IMR-90 (cell line): ENCODE results near the gene NDUFB11. TPM values are rescaled to one million over a fixed set of nuclear protein-coding genes. Genes with fewer than 3 reads are reported as not detected.

Experiments used
- ATAC-seq: fragments of 200-7000 bp; cut with Tn5 transposase; 2 replicates; pipeline ENCODE4 v1.9.1; 2020; ENCODE audit warnings: low read depth, mild to moderate bottlenecking, moderate library complexity
- BruUV-seq: library from RNA; stranded (reverse); fragments of 400-500 nt; replicated peaks from 2 replicates; lab custom pipeline; 2021; lab: Mats Ljungman, UMichigan
- CTCF ChIA-PET: fragments of 300-600 bp; formaldehyde crosslinking; extraction: SDS; loops from one replicate; lab custom pipeline; 2021; ENCODE audit warnings: antibody characterized with exemption; lab: Yijun Ruan, JAX
- POLR2A ChIA-PET: fragments of 300-600 bp; sonication (Branson Sonifier 250); formaldehyde crosslinking; loops from one replicate; lab custom pipeline; 2022; ENCODE audit warnings: antibody characterized with exemption; ENCODE audit not compliant: unreplicated experiment; lab: Charles Lee
- DNase-seq: peaks from one replicate; pipeline ENCODE4 v3.0.0; 2013
- H2AFZ ChIP-seq: replicated peaks from 2 replicates; pipeline ENCODE3; 2013; ENCODE audit warnings: low read length, mild to moderate bottlenecking; ENCODE audit not compliant: poor library complexity
- H2AK5ac ChIP-seq: 2 replicates; pipeline ENCODE4 v1.6.1; 2013; ENCODE audit warnings: low read depth, low read length, inconsistent platforms
- H2AK9ac ChIP-seq: replicated peaks from 2 replicates; pipeline ENCODE3; 2013; ENCODE audit warnings: mild to moderate bottlenecking, low read depth, low read length, moderate library complexity; ENCODE audit not compliant: poor library complexity
- H2BK120ac ChIP-seq: 2 replicates; pipeline ENCODE4 v1.6.1; 2013; ENCODE audit warnings: low read depth, low read length, inconsistent platforms
- H2BK15ac ChIP-seq: 3 replicates; pipeline ENCODE4 v1.6.1; 2013; ENCODE audit warnings: low read depth, low read length, inconsistent platforms
- H2BK20ac ChIP-seq: 2 replicates; pipeline ENCODE4 v1.6.1; 2013; ENCODE audit warnings: low read depth, mild to moderate bottlenecking, inconsistent platforms, low read length, moderate library complexity
- H2BK5ac ChIP-seq: 2 replicates; pipeline ENCODE4 v1.6.1; 2013; ENCODE audit warnings: mild to moderate bottlenecking, low read depth, low read length, inconsistent platforms; ENCODE audit not compliant: poor library complexity, severe bottlenecking
- H3K14ac ChIP-seq: replicated peaks from 2 replicates; pipeline ENCODE4 v1.6.1; 2013; ENCODE audit warnings: low read depth, low read length, inconsistent platforms
- H3K18ac ChIP-seq: 2 replicates; pipeline ENCODE4 v1.6.1; 2013; ENCODE audit warnings: low read depth, low read length, control low read depth
- H3K23ac ChIP-seq: 2 replicates; pipeline ENCODE4 v1.6.1; 2013; ENCODE audit warnings: low read depth, low read length, inconsistent platforms
- H3K27ac ChIP-seq: 2 replicates; pipeline ENCODE4 v1.5.1; 2013; ENCODE audit warnings: mild to moderate bottlenecking, control low read depth, low read length; ENCODE audit not compliant: insufficient read depth
- H3K27me3 ChIP-seq: 2 replicates; pipeline ENCODE4 v1.6.1; 2013; ENCODE audit warnings: low read length; ENCODE audit not compliant: control insufficient read depth, insufficient read depth
- H3K36me3 ChIP-seq: 2 replicates; pipeline ENCODE4 v1.6.1; 2013; ENCODE audit warnings: low read length, mixed read lengths; ENCODE audit not compliant: control insufficient read depth, insufficient read depth
- H3K4ac ChIP-seq: 2 replicates; pipeline ENCODE4 v1.6.1; 2013; ENCODE audit warnings: low read depth, low read length, inconsistent platforms
- H3K4me1 ChIP-seq: 2 replicates; pipeline ENCODE4 v1.6.1; 2013; ENCODE audit warnings: low read length, mixed read lengths; ENCODE audit not compliant: control insufficient read depth, insufficient read depth
- H3K4me2 ChIP-seq: 2 replicates; pipeline ENCODE4 v1.6.1; 2013; ENCODE audit warnings: low read depth, mild to moderate bottlenecking, control low read depth, low read length, moderate library complexity
- H3K4me3 ChIP-seq: 2 replicates; pipeline ENCODE4 v1.5.1; 2013; ENCODE audit warnings: low read depth, mild to moderate bottlenecking, control low read depth, low read length, moderate library complexity; ENCODE audit not compliant: insufficient read depth
- H3K56ac ChIP-seq: 2 replicates; pipeline ENCODE4 v1.6.1; 2013; ENCODE audit warnings: low read length, inconsistent platforms; ENCODE audit not compliant: insufficient read depth; ENCODE audit errors: extremely low read depth
- H3K79me1 ChIP-seq, 2 experiments: 2 replicates each; pipeline ENCODE4 v1.6.1; 2013; ENCODE audit warnings: low read length in 2 of 2, inconsistent platforms in 1 of 2, low read depth in 1 of 2
- H3K9ac ChIP-seq: 2 replicates; pipeline ENCODE4 v1.6.1; 2013; ENCODE audit warnings: low read depth, low read length, control low read depth
- H3K9me1 ChIP-seq: 2 replicates; pipeline ENCODE4 v1.6.1; 2013; ENCODE audit warnings: low read length, inconsistent platforms; ENCODE audit not compliant: insufficient read depth
- H3K9me3 ChIP-seq: 2 replicates; pipeline ENCODE4 v1.6.1; 2013; ENCODE audit warnings: low read length; ENCODE audit not compliant: control insufficient read depth, insufficient read depth
- H4K20me1 ChIP-seq: 2 replicates; pipeline ENCODE4 v1.6.1; 2013; ENCODE audit warnings: low read length, inconsistent platforms; ENCODE audit not compliant: insufficient read depth
- H4K5ac ChIP-seq: 2 replicates; pipeline ENCODE4 v1.6.1; 2013; ENCODE audit warnings: mild to moderate bottlenecking, low read depth, low read length, control low read depth
- H4K8ac ChIP-seq, 2 experiments: 2 replicates each; pipeline ENCODE4 v1.6.1; 2013; ENCODE audit warnings: low read depth in 2 of 2, low read length in 2 of 2, control low read depth in 1 of 2, inconsistent platforms in 1 of 2
- H4K91ac ChIP-seq: 2 replicates; pipeline ENCODE4 v1.6.1; 2013; ENCODE audit warnings: low read depth, low read length, inconsistent platforms; ENCODE audit not compliant: insufficient read depth
- CHD1 ChIP-seq: IDR thresholded peaks from 2 replicates; pipeline ENCODE4 v1.6.1; 2012; ENCODE audit warnings: low read depth, low read length, improper control_type of control experiment
- RAD21 ChIP-seq: IDR thresholded peaks from 2 replicates; pipeline ENCODE4 v1.6.1; 2012; ENCODE audit warnings: low read length, improper control_type of control experiment
- RFX5 ChIP-seq: IDR thresholded peaks from 2 replicates; pipeline ENCODE4 v1.8.0; 2012; ENCODE audit warnings: low read depth, mild to moderate bottlenecking, low read length, moderate library complexity
- USF2 ChIP-seq: fragments of 150-350 bp; IDR thresholded peaks from 2 replicates; pipeline ENCODE4 v1.6.1; 2017; ENCODE audit warnings: mild to moderate bottlenecking, antibody characterized with exemption, low read length, low read depth
- WGBS, 2 experiments: methylation state at CpG; one replicate each; pipeline versions ENCODE4 v1.1.5 to v1.1.7; 2013; ENCODE audit warnings: missing lambda C conversion rate in 2 of 2; ENCODE audit not compliant: insufficient read length in 1 of 2; ENCODE audit errors: extremely low coverage in 2 of 2; 5-methylcytosine and 5-hydroxymethylcytosine counted together
- dilution Hi-C: fragments of 300-500 bp; cut with HindIII; formaldehyde crosslinking; loops from one replicate; pipeline ENCODE4 v1.14.3; 2018; ENCODE audit warnings: low sequenced_read_pairs; ENCODE audit not compliant: unreplicated experiment
- in situ Hi-C: fragments of 300-500 bp; cut with MboI; formaldehyde crosslinking; loops from 3 replicates; pipeline ENCODE4 v1.14.3; 2019; ENCODE audit warnings: low sequenced_read_pairs, inconsistent platforms, mixed read lengths
- intact Hi-C: fragments of 100-400 bp; cut with micrococcal nuclease; formaldehyde crosslinking; loops from 2 replicates; pipeline ENCODE4 v1.10.0; 2022
- polyA plus RNA-seq, 3 experiments: library from polyadenylated mRNA; depleted of rRNA; stranded (reverse); fragments of >200 nt; gene quantifications; 2 replicates each; pipeline ENCODE4 v1.2.3, GENCODE V29; 2012; ENCODE audit warnings: low replicate concordance in 1 of 3
- total RNA-seq: library from RNA; depleted of rRNA; stranded (reverse); fragments of >200 nt; gene quantifications from 2 replicates; pipeline ENCODE4 v1.2.3, GENCODE V29; 2012

Gene NDUFB11
- total and polyA plus RNA-seq, 2 of the 4 experiments (the other 2 are of a cell fraction), result 17.0 to 58.3 TPM

DNA sequence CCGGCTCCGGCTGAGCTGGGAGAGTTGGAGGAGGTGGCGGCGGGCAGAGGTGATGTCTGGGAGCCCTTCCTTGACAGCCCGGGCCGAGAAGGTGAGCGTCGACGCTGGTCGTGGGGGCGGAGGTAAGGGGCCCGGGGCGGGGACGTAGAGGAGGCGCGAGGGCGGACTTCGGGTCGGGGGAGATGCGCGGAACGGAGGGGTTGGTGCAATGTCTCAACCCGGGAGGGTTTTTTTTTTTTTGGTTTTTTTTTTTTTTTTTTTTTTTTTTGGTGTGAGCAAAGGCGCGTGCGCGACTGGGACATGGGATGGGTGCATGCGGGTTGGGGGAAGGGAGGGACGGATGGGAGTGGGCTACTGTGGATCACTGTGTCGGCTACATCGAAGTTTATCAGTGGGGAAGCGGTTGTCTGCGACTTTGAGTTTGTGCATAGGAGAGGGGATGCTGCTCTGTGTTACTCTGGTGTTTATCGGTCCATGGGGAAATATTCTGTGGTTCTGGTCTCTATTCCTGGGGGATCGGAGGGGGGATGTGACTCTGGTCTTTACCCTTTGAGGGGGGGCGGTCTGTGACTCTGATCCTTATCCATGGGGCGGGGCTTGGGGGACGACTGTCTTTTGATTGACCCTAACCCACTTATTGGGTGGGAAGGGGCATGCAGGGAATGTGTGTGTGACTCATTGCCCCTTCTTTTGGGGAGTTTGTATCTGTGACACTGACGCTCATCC lies 1.1 kb upstream of the NDUFB11 start:
- H2AK9ac ChIP-seq, result peak overlapping the region; percentile 96
- H3K56ac ChIP-seq, result peak overlapping the region; percentile 65
- peak overlapping the region; percentile 81 for H3K18ac ChIP-seq
- H2BK120ac ChIP-seq, result peak overlapping the region; percentile 77
- peak overlapping the region; percentile 57 to 95 for H4K8ac ChIP-seq
- H3K9me1 ChIP-seq, result peaks cover 3% of the 10 kb centered on the region; the same call in 1 of the 2 replicates
- DNase-seq (no peak), ATAC-seq (peak; percentile 15)
- H3K27me3 ChIP-seq, result peaks cover 4% of the 10 kb centered on the region; the same call in 1 of the 2 replicates
- peak overlapping the region; percentile 74; the same call in 1 of the 2 replicates for H3K23ac ChIP-seq
- peak overlapping the region; percentile 97 for H2AK5ac ChIP-seq
- H3K4me2 ChIP-seq, result peak overlapping the region; percentile 97
- no peak overlapping the region for H2BK15ac ChIP-seq
- in situ Hi-C loops (no loop called here), dilution Hi-C loops (no loop called here), intact Hi-C loops (no loop called here)
- peak overlapping the region; percentile 96 for H3K4ac ChIP-seq
- peak overlapping the region; percentile 100 for H3K27ac ChIP-seq
- peak overlapping the region; percentile 98 for H3K9ac ChIP-seq
- H4K5ac ChIP-seq, result peak overlapping the region; percentile 92
- 20% methylated on average over 1 of the region's 39 CpGs; no CpG with 5 or more reads in 1 of the 2 experiments for WGBS, 2 experiments
- peak overlapping the region; percentile 95 for H2BK5ac ChIP-seq
- H3K36me3 ChIP-seq, result peaks cover 8% of the 10 kb centered on the region; the same call in 1 of the 2 replicates
- no peaks in the 10 kb centered on the region for H3K9me3 ChIP-seq
- peak overlapping the region; percentile 95 for H2AFZ ChIP-seq
- peak overlapping the region; percentile 99 for H3K4me3 ChIP-seq
- H4K91ac ChIP-seq, result peak overlapping the region; percentile 86
- H3K4me1 ChIP-seq, result peaks cover 2% of the 10 kb centered on the region; the same call in 1 of the 2 replicates
- no peak for TF ChIP-seq USF2
- TF ChIP-seq RAD21, result no peak
- TF ChIP-seq RFX5, result no peak
- no peak for TF ChIP-seq CHD1
- peaks cover 3 to 15% of the 10 kb centered on the region in 2 experiments; a peak in 2 of 4 replicates for H3K79me1 ChIP-seq
- ChIA-PET CTCF (interaction anchor here (0.8 to 1.2 kb wide), 2 partner anchors 10 to 21 kb away, joined by 3 to 8 read pairs; no protein-coding TSS in a partner anchor), POLR2A (no interaction called here)
- peaks cover 37% of the 10 kb centered on the region for H4K20me1 ChIP-seq
- no peak overlapping the region for H2BK20ac ChIP-seq
- H3K14ac ChIP-seq, result peak overlapping the region; percentile 91
- BruUV-seq, result no TSS peak
